Stimulated activated CD8-positive, alpha-beta memory T cell treated with anti-CD3 and anti-CD28 coated beads, Interleukin-12 subunit alpha, Interleukin-12 subunit beta, amount 100 ng/mL, for 1 hour (primary cell): ENCODE data around the gene FKBP10.
"Not testable (repeated sequence)": the region's sequence is repeated elsewhere in the genome, so short reads cannot be mapped to it uniquely, and the experiment has no call there.

Experiments used
- DNase-seq: peaks from one replicate; pipeline ENCODE4 v3.0.0-alpha.2; 2020; ENCODE audit warnings: low read depth

FKBP10 gene

GRCh38 chr17:41812381-41813151 lies at the start of gene FKBP10:
Gene FKBP10 (plus strand): TSS chr17:41813004. CDS start chr17:41813035, 31 bp downstream.
- DNase-seq = peak; percentile 17

- DNase-seq = no peak
Measured at GRCh38 chr17:41763327-41763726, 49.5 kb upstream of the FKBP10 start.

DNA sequence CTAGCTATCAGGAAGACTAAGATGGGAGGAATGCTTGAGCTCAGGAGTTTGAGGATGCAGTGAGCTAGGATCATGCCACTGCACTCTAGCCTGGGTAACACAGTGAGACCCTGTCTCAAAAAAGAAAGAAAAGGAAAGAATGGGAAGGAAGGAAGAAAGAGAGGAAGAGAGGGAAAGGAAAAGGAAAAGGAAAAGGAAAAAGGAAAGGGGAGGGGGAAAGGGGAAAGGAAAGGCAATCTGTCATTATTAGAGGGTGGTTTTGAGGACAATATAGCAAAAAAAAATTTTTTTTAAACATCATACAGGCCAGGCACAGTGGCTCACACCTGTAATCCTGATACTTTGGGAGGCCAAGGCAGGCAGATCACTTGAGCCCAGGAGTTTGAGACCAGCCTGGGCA lies 46.7 kb upstream of the FKBP10 start:
- no peak for DNase-seq

- DNase-seq = no peak
Measured at GRCh38 chr17:41767324-41768042, 45.3 kb upstream of the FKBP10 start.

DNA sequence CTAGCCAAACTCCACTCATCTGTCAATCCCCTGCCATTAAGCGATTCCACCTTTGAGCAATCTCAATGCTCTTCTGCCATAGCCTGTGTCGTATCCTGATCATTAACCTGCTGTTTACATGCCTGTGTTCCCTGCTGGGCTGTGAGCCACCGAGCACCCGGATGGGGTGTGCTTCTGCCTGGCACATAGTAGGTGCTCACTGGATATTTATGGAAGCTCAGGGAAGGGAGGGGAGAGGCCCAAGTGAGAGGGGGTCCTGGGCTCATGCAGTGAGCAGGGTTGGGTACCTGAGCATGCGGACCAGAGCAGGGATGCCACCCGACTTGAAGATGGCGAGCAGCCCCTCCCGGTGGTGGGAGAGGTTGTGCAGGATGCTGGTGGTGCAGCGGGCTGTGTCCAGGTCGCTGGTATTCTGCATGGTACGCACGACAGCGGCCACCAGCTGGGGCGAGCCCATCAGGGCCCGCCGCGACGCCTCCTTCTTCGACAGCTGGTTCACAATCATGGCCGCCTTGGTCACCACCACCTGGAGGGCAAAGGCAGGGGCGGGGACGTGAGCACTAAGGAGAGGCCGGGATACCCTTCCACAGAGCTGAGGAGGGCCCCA lies 44.0 kb upstream of the FKBP10 start:
- DNase-seq = no peak

DNA sequence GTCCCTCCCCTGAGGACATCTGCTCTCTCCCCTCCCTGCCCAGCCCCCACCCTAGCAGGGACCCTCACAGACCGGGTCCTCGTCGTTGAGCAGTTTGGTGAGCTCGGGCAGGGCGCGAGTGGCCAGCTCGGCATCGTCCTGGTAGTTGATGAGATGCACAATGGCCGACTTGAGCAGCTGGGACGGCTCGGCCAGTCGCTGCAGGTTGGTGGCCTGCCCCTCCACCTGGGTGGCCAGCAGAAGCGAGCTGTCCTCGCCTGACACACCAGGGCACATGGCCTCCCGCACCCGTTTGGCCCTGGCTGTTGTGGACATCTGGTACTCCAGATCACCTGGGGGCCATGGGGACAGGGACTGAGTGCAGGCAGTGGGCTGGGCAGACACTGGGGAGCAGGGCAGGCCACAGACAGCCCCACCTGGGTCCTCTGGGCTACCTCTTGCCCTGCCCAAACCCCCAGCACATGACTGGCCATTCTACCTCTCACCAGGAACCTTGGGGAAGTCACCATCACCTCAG lies 43.4 kb upstream of the FKBP10 start:
- DNase-seq = no peak

GRCh38 chr17:41769985-41770384 lies 42.8 kb upstream of the FKBP10 start:
- no peak for DNase-seq

GRCh38 chr17:41771389-41772206 lies 41.2 kb upstream of the FKBP10 start:
- DNase-seq = no peak

GRCh38 chr17:41772218-41772585 lies 40.6 kb upstream of the FKBP10 start:
- DNase-seq = no peak

DNA sequence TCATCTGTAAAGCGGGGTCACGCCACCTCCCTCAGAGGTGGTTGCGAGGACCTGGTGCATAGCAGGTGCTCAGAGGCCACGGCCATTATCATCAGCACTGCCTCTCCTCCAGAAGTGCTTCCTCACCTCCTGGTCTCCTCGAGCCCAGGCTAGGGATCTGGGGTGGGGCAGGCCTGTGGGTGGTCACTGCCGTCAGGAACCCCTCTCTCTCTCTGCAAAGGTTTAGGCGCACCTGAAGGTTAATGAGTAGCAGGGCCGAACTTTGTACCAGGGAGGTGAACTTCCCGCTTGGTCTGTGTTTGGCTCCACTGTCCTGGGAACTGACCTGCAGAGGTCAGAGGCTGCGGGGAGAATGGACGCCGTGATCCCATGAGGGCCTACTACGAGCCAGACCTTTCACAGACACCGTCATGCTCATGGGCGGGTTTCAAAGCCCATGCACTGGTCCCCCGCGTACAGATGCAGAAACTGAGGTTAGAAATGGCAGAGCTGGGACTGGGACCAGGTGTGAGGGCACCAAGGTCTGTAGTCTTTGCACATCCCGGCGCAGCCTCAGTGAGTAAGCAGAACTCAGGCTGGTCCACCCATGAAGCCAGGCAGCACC lies 40.1 kb upstream of the FKBP10 start:
- DNase-seq = no peak

- DNase-seq = no peak
Measured at GRCh38 chr17:41773190-41773588, 39.6 kb upstream of the FKBP10 start.

DNA sequence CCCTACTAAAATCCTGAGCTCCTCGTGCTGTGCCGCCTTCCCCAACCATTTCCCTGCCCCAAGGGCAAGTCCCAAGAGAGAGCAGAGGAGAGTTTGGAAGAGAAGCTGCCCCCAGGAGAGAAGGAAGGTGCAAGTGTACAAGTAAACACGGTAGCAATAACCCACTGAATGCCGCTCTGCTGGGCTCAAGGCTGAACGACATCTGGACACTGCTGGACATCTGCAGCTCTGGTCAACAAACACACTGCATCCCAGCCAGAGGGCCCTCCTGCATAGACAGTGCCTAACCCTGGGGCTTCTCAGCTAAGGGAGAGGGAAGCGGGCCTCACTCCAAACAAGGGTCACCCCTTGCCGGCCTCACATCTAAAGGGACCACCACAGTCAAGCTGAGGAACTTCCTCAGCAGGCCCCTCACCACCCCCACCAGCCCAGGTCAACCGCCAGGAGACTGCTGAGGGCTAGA lies 39.0 kb upstream of the FKBP10 start:
- no peak for DNase-seq

DNA sequence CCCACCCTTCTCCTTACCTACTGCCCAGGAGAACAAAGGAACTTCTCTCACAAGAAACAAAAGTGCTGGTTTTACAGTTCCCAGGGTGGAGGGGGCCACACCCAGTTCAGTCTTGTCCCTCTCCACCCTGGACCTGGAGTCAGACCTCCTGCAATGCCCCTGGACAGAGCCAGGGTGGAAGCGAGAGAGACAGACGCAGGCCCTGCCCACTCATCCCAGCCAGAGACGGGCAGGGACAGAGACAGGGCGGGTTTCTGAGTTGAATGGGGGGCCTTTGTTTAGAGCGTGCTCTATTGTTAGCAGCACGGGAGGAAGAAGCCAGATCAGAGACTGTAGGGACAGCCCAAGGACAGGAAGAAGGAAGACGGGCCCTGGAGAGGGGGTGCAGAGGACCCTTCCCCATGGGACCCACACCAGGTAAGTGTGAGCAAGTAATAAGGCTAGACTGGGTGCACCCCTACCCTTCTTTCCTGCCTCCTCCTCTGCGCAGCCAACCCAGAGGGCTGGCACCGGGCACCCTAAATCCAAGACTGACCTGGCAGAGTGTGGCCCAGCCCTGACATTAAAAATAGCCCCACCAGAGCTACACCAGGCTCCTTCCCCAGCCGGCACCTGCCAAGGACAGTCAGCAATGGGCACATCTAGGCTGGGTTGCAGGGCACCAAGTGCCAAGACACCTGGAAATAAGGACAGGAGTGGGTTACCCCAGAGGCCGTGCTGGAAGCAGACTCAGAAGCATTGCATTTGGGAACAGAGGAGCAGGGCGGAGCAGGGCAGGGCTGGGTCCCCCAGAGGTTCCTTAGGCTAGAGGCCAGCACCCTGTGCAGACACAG lies 37.2 kb upstream of the FKBP10 start:
- DNase-seq = no peak

DNA sequence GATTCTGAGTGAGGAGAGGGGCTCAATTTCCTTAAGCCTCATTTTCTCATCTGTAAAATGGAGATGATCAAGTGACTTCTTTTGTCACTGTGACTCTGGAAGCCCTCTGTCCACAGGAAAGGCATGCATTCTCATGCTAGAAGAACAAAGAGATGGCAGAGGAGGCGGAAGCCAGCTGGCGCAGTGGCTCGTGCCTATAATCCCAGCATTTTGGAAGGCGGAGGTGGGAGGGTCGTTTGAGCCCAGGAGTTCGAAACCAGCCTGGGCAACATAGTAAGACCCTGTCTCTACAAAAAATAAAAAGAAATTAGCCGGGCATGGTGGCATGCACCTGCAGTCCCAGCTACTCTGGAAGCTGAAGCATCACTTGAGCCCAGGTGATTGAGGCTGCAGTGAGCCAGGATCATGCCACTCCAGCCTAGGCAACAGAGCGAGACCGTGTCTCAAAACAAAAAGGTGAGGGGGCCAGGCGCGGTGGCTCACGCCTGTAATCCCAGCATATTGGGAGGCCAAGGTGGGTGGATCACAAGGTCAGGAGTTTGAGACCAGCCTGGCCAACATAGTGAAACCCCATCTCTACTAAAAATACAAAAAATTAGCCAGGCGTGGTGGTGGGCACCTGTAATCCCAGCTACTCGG lies 36.4 kb upstream of the FKBP10 start:
- not testable (repeated sequence) for DNase-seq

- no peak for DNase-seq
Measured at GRCh38 chr17:41777157-41777573, 35.6 kb upstream of the FKBP10 start.

DNA sequence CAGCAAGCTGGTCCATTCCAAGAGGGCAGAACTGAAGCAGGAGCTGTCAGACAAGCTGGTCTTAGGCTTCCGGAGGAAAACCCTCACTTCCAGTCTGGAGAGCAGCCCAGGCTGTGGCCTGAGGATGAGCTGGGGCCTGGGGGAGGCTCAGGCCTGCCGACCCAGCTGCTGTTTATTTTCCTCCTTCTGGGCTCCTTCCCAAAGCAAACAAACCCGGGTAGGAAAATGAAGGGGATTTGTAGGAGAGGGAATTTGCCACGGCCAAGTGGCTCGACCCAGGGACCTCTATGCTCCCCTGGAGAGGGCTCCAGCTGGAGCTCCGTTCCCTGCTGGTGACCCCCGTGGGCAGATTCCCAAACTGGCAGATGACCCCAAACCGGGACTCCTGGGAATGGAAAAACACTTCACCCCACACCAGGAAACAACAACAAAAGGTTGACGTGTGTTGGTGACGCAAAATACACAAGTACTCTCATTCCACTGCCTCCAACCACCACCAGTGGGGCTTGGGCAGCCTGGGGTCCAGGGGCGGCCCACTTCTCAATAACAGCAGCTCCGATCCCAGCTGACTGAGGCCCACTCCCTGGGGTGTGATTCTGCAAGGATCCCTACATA lies 35.1 kb upstream of the FKBP10 start:
- no peak for DNase-seq

DNA sequence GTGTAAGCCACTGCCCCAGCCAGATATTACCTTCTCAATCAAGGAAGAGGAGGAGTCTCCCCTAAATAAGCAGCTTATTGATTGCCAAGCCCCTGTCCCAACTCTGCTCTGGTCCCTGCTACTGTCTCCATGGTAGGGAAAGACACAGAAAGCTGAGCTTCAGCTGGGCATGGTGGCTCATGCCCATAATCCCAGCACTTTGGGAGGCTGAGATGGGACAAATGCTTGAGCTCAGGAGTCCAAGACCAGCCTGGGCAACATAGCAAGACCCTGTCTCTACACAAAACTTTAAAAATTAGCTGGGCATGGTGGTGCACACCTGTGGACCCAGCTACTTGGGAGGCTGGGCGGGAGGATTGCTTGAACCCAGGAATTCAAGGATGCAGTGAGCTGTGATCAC lies 32.9 kb upstream of the FKBP10 start:
- no peak for DNase-seq

DNA sequence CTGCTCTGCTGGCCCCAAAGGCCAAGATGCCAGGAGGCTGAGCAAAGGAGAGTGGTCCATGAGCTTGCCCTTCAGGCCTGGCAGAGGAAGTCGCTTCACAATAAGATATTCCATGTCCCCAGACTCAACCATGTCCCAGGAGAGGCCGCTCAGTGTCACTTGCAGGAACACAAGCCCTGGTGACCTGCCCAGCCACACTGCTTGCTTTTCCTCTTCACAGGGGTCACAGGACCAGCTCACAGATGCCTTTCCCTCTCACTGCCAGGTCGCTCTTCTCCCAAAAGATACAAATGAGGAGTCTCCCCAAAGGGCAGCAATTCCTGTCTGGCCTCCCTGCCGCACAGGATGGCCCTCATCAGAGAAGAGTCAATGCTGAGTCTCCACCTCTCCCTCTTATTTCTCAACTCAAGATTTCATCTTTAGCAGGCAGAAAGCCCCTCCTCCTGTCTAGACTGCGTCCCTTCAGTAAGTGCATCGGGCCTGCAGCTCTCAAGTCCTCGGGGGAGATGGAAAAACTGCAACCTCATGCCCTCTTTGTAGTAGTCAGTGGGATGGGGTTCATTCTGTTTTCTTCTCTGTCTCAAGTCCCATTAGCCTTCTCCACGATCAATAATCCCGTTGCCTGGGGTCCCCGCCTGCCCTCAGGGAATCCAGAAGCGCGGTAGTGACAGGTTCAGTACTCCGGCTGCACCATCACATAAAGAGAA lies 31.2 kb upstream of the FKBP10 start:
- DNase-seq = no peak

DNA sequence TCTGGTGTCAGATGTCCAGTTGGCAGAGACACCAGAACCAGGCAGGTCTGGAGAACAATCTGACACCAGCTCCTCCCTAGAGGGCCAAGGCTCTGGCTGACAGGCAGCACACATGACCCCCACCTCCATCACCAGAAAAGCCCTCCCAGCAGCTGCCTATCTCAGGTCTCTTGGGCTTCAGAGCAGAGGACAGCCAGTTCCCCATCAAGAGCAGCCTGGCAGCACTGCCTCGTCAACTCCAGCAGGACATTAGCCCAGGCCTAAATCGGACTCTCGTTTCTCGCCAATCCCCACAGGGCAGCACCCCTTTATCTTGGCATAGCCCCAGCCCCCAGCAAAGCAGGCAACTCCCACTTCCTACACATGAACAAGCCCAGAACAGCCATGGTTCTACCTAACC lies 30.7 kb upstream of the FKBP10 start:
- DNase-seq = no peak
